DMS 273 (cell line): Measurements from ENCODE around the gene PKD1L1.
A peak's percentile ranks its signal among the peaks of the same experiment; 100 is the strongest.

Experiments used
- DNase-seq: peaks from one replicate; lab custom pipeline; 2025; ENCODE audit not compliant: unreplicated experiment; lab: John Stamatoyannopoulos, UW

PKD1L1 gene

DNA sequence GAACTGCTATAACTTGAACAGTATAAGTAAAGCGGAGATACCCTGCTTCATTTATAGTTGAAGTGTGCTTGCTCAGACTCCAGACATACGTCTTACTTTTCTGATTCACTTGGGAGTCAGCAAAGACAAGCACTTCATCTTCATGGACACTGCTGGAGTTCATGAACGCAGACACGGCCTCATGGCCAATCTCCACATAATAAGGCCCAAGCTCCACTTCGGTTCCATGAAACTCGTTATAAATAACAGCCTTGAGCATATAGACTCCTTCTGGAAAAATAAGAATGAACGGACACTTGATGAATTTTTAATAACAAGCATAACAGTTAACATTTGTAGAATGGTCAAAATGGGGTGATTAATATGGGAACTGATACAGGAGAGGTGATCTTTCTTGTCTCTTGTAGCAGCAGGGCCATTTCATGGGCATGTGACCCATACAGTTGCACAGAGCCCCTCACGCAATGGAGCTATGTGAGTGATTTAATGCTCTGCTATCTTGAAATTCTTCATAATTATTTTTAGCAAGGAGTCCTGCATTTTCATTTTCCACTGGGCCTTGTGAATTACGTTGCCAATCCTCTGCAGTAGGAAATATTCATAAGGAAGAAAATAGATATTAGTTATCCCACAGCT is 40.2 kb downstream of the PKD1L1 start:
- DNase-seq: no peak

DNA sequence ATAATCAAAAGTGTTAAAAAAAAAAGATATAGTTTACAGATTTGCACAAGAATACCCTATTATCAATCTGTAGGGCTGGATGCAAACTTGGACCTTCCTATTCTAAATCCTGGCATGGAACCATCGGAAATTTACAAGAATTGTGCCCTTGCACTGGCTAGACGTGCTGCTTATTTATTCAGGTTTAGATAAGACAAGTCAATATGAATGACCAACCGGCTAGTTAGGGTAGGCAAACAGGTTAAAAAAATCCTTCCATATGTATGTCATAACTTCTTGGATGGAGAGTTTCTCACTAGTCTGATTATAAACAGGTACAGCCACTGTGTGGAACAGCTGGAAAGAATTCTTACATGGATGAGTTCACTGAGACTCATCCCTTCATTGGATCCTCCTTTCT is 41.4 kb downstream of the PKD1L1 start:
- DNase-seq: no peak

DNA sequence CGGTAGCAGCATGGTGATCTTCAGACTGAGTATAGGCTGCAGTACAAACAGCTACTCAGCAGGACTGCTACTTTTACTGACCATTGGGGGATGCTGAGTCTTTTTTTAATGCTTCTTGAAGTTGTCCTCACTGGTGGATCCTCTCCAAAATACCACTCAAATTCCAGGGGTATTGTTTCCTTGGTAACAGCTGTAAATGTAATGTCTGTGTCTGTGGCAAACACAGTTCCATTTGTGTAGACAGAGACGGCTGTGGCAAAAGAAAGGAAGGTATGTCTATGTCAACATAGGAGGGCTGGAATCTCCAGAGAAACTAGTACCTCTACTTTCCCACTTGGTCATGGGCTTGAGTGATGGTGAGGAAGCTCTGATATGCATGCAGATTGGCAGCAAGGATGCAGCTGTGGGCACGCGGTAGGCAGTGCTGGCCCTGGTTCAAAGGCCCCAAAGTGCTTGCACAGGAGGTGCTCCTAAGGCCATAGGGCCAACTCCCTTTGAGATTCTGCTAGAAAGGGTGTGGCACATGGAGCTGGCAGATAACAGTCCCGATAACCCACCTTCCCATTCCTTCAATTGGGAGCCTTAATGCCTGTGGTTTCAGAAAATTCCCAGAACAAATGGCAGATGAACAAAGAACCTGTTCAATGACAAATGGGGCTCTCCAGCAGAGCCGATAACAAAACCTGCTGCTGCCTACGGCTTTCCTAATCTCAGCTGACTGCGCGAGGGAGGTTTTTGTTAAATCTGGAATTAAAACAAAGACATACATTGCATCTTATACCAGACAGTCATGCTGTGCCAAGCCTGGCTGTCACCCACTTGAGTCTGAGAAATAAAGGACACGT is 43.0 kb downstream of the PKD1L1 start:
- DNase-seq: no peak

DNA sequence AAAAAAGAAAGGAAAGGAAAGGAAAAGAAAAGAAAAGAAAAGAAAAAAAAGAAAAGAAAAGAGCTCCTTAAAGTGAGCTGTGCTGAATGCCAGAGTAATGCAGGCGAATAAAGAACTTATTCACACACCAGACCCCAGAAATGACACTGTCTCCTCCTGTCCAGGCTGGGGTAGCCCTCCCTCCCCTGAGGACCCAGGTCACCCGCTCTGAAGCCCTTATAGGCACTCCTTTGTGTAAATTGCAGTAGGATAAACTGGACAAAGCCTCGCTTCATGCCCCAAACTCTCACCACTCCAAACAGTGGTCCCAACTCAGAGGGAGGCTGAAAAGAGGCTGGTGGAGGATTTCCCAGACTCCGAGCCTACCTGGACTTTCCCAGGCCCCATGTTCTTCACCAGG is 46.3 kb downstream of the PKD1L1 start:
- DNase-seq: no peak

DNA sequence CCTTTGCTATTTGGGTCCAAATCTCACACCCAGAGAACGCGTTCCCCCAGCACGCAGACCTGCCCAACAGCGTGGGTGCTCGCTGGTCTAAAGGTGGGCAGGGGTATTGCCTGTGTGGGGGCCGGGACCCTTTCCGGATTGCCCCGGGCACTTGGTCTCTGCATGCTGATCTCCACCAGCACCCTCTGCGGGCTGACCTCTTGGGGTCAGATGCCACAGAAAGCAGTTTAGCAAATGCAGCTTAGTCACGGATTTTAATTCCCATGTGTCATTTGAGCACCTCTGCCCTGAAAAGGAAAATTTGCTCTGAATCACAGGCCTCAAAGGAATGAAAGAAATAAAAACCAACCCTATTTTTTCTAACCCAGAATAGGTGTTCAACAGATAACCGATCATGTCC is 46.7 kb downstream of the PKD1L1 start:
- DNase-seq: no peak

DNA sequence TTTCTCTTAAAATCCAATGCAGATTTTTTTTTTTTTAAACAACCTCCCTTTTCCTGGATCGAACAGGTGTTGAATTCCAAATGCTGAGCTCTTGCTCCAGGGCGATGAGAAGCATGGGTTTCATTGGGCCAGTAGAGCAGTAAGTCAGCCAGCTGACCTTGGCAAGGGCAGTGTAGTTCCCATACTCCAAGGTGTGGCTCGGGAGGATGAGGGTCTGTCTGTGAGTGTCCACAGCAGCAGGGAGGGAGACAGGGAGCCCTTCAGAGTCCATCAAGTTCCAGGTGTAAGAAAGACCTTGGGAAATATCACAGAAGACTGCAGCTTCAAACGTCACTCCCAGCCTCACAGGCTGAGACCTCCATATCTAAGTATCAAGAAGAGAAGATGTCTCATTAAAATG is 50.4 kb downstream of the PKD1L1 start:
- DNase-seq: no peak

DNA sequence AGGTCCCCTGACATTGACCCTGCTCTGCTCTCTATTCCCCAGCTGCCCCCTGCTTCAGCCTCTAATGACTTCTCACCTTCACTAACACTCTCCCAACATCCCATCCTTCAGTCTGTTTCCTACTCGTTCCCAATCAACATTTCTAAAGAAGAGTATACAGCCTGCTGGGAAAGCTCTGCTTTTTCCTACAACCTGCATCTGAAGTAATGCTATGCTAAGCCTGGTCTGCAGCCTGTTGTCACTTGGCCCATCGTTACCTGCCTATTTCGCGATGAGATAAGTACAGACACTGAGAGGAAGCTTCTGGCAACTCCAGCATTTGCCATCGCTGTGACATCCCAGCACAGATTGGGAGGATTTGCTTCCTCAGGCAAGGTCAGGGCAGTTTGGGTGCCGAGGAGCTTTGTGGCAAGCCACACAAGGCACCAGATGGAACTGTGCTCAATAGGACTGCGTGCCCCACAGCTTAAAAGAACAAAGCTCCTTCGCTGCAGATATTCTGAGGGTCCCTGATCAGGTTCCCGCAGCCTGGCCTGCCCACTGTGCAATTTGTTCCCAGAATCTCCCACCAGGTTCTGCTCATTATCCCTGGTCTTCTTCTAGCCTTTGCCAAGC is 51.4 kb downstream of the PKD1L1 start:
- DNase-seq: no peak

DNA sequence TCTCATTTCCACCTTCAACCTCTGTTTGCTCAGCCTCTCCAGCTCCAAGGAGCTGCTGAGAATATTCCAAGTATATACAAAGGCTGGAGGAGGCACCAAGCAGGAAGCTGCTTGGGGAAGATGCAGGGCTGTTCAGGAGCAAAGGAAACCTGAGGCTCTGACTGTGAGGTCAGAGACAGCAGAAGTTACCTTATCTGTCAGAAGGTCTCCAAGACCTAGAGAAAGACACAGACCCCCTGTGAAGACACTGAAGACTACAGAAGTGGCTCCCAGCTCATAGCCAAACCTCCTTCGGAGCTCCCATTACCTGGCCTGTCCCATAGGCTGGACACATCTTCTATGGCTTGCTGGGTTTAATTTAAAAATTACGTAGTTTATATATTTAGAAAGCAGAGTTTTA is 53.2 kb downstream of the PKD1L1 start:
- DNase-seq: no peak

DNA sequence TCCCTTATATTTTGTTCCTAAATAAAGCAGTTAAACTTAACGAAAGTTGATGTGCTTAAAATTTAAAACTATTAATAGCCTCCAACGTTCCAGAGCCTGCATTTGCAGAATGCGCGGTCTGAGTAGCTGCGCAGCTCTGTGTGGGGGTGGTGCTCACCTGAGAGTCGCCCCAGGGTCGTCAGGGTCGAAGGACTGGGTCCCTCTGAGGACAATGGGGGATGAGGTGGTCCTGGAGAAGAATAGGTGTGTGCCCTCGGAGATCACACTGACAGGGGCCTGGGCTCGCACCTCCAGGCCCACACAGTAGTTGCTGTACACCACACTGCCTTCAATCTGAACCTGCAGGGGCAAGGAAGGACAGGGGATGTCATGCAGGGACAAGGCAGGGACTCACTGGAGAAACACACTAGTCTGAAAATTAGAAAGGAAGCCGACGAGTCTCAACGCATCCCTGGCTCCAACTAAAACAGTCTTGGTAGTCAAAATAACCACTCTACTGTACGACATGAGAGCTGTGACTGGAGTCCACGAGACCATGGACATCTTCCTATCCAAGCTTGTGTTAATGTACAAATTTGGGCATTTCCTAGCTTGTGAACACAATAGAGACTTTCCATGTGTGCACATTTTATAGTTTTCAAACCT is 54.4 kb downstream of the PKD1L1 start:
- no peak for DNase-seq

DNA sequence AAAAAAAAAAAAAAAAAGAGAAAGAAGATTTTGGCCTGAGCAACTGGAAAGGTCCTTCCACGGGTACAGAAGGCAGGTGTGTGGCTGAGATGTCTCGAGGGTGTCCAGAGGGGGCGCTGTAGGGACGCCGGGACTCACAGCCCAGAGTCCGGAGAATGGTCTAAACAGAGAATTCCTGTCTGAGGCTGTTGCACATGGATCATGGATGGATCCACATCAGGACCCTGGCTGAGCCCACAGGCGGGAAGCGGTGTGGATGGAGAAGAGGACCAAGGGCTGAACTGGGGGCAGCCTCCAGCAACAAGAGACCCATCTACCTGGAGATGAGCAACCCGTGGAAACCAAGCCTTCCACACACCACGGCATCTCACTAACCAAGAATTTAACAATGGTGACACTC is 55.0 kb downstream of the PKD1L1 start:
- DNase-seq: peak; percentile 57

DNA sequence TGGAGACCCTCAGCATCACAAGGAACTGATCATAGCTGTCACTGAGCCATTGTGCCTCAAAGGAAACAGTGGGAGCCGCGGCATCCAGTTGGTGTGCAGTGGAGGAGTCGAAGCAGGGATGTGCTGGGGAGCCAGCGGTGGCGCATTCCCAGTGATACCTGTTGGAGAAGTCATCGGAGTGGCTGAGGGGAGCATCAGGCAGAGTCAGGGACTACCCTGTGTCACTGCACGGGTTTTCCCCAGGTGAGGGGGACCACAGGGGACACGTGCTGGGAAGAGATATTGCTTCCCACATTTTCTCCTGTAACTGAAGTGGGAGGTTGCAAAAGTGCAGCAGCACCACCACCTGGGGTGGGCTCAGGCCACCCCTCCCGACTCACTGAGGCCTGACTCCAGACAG is 57.7 kb downstream of the PKD1L1 start:
- DNase-seq: no peak

DNA sequence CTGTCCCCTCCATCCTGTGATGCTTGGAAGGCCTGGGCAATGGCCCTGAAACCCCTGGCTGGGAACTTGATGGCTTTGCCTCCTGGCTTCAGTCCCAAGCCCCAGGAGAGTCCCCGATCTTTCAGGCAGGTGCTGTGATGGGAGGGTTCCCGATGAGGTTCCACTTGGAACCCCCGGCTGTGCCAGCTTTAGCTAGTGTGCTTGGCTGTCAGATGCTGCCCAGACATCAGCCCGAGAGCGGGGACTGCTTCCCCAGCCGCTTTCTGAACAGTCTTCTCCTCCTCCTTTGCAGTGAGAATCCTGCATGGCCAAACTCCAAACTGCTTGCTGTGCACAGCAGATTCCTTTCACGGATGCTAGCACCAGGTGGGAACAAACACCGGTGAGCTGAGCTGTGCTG is 58.1 kb downstream of the PKD1L1 start:
- no peak for DNase-seq

DNA sequence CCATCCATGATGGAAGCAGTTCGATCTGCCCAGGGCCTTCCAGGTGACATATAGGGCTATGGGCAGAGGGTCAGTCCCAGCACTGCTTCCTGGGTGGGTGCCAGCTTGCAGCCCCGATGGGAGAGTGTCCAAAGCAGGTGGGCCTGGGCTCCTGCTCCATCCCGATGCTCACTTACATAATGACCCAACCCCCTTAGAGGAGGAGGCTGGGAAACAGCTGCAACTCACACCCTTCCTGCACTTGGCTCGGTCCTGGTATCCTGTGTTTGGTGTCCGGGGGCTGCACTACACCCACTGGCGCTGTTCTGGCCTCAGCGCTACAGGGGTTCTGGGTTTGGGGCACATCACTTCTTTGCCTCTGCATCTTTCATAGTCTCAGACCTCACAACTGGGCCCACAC is 58.5 kb downstream of the PKD1L1 start:
- no peak for DNase-seq

DNA sequence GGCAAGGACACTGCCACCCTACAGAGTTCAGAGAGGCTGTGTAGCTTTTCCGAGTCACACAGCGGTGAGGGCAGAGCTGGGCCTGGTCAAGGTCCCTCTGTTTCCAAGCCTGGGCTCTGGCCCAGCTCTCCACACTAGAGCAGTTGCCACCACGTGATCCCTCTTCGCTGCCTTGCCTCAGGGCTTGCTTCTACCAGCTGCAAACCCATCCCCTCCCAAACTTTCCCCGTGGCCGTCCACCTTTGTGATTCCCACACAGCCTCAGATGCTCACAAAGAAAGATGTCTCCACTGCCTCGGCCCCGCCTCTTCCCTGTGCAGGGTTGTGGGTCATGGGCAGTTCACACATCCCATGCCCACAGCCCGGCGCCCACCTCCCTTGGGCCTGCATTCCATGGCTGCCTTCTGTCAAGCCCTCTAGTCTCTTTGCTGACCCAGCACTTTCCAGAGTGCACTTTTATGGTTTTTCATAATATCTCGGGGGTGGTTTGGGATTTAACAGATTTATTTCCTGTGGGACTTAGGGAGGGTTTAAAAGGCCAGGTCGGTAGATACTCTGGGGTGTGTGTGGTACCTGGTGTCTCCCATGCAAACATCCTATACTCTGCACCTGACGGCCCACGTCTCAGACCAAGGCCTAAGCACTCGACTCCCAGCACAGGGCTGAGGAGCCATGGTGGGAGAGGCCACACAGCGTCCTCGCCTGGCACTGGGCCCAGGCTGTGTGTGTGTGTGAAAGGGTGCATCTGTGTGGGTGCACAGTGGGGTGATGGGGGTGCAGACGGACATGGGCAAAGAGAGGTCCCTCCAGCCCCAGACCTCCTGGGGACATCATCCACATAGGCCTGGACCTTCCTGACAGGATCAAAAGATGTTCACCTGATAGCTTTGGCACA is 59.6 kb downstream of the PKD1L1 start:
- no peak for DNase-seq

DNA sequence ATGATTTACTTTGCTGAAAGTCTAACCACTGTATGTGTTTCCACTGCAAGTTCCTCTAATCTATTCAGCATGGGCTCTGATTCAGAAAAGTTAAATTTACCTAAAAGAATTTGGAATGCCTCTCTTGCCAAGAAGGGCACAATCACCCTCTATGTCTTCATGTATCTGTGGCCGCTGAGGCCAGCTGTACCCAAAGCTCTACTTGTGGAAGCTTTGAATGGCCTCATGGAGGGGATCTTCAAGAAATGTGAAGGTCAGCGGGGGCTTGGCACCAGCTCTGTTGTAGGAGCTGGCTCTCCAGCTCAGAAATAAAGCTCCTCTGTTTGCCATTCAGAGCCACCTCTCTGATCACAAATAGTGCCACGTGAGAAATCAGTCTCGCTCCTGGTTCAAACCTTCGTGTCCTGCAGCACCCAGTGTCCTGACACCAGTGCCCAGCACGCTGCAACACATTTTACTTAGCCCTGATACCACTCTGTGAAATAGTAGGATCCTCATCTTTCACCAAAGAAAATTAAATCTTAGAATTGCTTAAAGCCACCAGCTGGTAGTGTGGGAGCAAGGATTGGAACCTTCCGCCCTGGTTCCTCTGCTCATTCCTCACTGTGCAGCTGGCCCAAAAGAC is 61.1 kb downstream of the PKD1L1 start:
- no peak for DNase-seq

DNA sequence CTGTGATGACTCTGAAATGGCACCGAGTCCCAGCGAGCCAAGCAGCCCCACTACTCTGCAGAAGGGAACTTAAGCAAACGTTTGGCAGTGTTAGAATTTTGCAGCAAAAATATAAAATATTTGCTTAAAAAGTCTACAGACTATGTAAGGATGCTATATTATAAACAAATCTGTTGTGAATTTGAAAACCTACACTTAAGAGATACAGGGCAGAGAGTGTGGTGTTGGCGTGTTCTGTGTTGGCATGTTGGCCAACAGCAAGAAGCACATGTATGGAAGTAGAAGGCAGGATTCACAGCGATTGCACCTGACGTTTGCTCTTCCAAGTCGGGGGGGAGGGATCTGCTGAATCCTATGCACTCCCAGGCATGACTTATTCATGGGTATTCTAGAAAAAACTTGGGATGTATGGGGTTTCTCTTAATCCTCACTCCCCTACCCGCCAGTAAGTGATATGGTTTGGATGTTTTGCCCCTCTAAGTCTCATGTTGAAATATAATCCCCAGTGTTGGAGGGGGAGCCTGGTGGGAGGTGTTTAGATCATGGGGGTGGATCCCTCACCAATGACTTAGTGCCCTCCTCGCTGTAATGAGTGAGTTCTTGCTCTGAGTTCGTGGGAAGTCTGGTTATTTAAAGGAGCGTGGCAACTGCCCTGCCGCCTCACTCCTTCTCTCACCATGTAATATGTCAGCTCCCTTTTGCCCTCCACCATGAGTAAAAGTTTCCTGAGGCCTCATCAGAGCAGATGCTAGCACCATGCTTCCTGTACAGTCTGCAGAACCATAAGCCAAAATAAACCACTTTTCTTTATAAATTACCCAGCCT is 62.1 kb downstream of the PKD1L1 start:
- DNase-seq: no peak

DNA sequence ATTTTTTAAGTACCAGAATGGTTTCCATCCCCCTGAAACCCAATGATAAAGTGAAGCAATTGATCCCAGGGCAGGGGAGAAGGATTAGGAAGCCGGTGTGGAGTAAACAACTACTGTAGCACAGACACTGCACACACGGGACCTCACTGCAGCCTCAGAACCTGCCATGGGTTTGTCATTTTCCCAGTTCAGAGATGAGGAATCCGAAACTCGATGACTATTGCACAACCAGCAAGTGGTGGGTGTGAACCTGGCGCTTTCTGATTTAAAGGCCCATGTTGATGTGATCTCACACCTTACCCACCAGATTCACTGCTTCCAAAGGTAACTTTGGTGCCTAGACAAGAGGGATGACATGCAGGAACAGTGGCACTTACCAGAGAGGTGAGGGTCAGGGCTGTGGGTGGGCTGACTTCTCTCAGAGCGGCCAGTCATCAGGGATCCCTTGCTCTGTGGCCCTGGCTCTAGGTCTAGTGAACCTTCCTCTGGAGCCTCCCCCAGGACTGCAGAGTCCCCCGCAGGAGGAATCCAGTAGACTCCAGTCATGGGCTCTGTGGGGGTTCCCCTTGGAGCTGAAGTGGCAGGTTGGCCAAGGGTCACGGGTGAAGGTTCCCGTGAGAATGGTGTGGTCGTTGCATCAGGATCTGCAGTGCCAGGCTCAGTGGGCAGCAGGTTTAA is 62.8 kb downstream of the PKD1L1 start:
- no peak for DNase-seq

DNA sequence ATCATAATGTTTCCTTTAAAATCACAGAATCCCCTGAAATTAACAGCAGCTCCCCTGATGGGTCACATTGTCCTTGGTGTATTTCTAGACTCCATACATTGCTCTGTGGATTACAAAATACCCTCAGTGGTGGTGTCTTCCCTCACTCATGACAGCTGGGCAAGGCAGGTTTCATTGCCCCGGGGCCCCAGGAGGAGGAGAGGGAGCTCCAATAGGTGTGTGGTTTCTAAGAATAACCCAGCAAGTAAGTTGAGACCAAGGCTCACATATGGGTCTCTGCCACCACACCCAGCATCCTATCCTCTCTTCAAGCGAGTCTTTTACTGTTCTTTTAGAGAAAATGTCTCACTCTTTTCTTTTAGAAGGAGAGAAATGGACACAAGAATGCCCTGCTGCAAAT is 63.6 kb downstream of the PKD1L1 start:
- DNase-seq: no peak

DNA sequence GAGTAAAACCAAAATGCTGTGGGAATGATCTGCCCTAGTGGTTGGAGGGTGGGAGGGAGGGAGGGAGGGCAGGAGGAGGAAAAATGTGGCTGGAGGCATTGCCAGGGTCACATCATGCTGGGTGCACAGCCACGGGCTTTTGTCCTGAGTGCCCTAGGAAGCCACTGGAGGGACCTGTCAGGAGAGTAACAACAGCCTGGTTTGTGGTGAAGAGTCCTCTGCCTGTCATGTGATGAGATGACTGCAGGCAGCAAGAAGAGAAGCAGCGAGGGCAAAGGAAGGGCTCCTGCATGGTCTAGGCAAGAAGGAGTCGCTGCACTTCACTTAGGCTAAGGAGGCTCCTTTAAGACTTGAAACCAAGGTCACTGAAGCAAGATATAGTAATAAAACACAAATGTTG is 65.6 kb downstream of the PKD1L1 start:
- DNase-seq: no peak
